Ovary (tissue), 3 donors: ENCODE results near the gene KRTAP4-12.

Experiments
- POLR2A ChIP-seq: fragments of 450-650 bp; IDR thresholded peaks from one replicate; pipeline ENCODE4 v1.6.1; 2017; ENCODE audit warnings: antibody characterized with exemption, mild to moderate bottlenecking, moderate library complexity
- TF ChIP-seq, protein P1 (sequence below), 3 donors: fragments of 450-650 bp in 2 of 3; fragments of 200-600 bp in 1 of 3; IDR thresholded peaks; one replicate each; pipeline versions ENCODE4 v1.5.1 to v1.8.0; 2016 to 2022; ENCODE audit warnings: antibody characterized with exemption in 3 of 3, mild to moderate bottlenecking in 1 of 3
- donor health status: DM: no; HTN: no; CAD: no.

DNA sequence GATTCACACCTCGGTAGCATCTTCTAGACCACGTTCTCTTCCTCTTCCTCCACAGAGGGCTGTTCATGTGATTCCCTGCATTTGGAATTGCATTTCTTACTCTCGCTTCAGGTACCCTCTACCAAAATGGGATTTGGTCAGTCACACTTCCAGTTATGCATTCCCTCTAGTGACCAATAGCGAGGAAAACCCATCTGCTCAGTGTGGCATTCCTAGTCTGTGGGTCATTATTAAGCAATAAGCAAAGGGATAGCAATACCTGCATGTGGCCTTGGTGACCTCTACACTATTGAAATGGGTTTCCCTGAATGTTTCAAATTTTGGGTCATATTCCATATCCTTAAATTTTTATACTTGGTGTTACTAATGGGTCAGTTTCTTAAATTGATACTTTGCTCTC is 26.0 kb upstream of the KRTAP4-12 start:
- TF ChIP-seq, protein P1, sequence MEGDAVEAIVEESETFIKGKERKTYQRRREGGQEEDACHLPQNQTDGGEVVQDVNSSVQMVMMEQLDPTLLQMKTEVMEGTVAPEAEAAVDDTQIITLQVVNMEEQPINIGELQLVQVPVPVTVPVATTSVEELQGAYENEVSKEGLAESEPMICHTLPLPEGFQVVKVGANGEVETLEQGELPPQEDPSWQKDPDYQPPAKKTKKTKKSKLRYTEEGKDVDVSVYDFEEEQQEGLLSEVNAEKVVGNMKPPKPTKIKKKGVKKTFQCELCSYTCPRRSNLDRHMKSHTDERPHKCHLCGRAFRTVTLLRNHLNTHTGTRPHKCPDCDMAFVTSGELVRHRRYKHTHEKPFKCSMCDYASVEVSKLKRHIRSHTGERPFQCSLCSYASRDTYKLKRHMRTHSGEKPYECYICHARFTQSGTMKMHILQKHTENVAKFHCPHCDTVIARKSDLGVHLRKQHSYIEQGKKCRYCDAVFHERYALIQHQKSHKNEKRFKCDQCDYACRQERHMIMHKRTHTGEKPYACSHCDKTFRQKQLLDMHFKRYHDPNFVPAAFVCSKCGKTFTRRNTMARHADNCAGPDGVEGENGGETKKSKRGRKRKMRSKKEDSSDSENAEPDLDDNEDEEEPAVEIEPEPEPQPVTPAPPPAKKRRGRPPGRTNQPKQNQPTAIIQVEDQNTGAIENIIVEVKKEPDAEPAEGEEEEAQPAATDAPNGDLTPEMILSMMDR (IDR thresholded peaks at IDR 0.05), result no peak
- TF ChIP-seq POLR2A, result no peak
